Measurements from ENCODE around the gene OR10AD1.

OR10AD1 gene

DNA sequence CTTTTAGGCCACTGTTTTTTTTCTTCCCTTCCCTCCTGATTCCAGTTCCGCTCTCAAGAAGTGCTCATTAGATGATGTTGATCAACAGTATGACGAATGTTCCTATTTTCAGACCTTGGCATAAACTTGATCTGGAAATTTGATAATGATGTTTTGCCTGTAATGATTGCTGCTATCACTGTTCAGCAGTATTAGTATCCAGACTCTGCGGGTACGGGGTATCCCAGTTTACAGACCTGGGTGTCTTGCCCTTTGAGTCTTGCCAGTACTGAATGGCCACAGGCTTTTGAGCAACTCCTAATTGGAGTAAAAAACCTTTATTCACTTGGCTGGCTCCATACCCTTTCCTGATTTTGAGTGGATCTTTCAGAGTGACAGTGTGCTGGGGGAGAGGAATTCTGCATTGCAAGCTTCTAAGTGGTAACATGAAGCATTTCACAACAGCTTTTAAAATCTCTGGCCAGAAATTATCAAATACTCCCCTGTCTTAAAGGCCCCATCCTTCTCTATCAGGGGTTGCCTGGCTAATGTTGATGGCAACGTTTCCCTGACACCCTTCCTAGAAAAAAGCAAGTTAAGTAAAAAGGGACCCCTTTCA lies 39.8 kb downstream of the OR10AD1 start:
- in situ Hi-C loops (cut with MboI; ENCODE audit: low sequenced_read_pairs), result loop anchor here (25.0 kb wide), 1 partner anchor 426 kb away; the partner anchor contains the start of gene ENDOU

DNA sequence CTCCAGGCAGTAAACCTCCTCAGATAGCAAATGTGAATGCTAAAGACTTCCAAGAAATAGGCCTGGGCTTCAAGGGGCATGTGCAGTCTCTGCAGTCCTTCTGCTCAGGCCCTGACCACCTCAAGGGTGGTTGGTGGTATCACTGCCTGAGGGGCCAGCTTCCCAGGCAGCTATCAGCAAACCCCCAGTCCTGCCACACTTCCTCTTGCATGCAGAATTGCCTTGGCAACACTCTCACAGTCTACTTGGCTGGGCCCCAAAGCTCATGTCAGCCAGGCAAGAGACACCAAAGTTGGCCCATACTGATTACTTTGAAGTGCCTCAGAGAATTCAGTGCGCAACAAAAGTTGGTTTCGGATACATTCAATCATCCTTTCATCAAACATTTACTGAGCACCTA lies 42.3 kb downstream of the OR10AD1 start:
- in situ Hi-C loops (cut with MboI; ENCODE audit: low sequenced_read_pairs), result loop anchor here (25.0 kb wide), 1 partner anchor 424 kb away; the partner anchor contains the start of gene ENDOU

DNA sequence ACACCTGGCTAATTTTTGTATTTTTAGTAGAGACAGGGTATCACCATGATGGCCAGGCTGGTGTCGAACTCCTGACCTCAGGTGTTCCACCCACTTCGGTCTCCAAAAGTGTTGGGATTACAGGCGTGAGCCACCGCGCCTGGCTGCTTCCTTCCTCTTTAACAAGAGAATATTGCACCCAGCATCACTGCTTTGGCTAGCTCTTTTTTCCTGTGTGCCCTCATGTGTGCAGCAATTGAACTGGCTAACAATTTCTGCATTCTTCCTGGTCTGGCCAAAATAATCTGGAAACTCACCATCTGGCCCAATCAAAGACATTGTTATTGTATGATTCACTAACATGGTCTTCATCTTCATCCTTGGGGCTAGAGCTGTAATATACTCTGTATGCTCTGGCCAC lies 43.0 kb downstream of the OR10AD1 start:
- in situ Hi-C loops (cut with MboI; ENCODE audit: low sequenced_read_pairs), result loop anchor here (25.0 kb wide), 1 partner anchor 423 kb away; the partner anchor contains the start of gene ENDOU

DNA sequence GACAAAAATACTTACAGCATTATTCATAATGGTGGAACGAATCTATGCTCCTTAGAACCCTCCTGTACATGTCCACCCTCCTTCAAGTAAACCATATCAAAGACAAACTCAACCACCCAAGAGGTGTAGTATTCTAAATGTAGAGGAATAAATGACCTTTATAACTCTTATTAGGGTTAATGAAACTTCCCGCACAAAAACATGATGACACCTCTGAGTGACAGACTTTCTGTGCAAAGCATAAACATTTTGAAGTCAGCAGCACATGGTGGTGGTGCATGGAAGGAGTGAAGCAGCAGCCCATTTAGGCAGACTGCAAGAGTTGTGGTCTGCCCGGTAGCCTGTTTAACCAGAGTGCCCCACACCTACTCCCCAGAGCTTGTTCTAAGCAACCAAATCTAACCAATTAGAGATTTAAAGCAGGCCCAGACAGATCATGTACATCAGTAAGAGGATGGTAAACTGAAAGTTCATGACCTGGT lies 45.2 kb downstream of the OR10AD1 start:
- in situ Hi-C loops (cut with MboI; ENCODE audit: low sequenced_read_pairs), result loop anchor here (25.0 kb wide), 1 partner anchor 421 kb away; the partner anchor contains the start of gene ENDOU

DNA sequence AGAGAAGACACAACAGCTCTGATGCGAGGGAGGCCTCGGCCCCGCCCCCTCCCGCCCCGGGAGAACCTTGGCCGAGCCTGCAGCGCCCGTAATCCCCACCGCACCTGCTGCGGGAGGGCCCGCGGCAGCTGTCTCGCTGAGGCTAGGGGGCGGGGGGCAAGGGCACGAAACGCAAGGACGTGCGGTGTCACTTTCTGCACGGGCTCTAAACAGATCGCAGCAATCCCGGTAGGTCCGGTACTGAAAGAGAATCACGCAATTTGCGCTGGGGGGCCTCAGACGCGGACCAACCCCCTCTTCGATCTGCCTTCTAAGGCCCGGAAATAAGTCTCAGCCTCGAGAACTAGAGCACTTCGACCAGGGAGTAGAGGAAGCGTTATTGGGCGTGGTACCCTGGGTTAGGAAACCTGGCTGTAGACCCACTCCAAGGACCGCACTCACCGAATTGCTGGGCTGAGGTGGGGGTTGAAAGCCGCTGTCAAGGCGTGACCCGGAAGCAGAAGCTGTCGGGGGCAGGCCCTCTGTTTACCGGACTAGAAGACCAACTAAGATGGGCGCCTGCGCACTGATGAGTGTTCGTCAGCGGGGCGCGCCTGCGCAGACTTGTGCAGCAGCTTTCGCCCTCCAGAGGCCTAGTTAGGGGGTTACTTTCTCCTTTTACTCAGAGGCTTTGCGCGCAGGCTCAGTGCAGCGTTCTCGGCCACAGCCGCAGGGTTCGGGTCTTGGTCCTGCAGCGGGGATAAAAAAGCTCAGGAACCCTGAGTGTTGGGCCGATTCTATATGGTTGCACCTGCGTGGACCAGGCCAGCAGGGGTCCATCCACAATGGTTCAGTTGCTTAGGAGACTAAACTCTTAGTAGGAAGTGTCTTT lies 45.8 kb downstream of the OR10AD1 start, which contains the start of gene ASB8:
Gene ASB8 (minus strand): TSS at position 498 of the 871 bp plus-strand sequence. CDS start 4,019 bp downstream, outside the sequence.
- in situ Hi-C loops (cut with MboI; ENCODE audit: low sequenced_read_pairs), result loop anchor here (25.0 kb wide), 1 partner anchor 420 kb away; the partner anchor contains the start of gene ENDOU

DNA sequence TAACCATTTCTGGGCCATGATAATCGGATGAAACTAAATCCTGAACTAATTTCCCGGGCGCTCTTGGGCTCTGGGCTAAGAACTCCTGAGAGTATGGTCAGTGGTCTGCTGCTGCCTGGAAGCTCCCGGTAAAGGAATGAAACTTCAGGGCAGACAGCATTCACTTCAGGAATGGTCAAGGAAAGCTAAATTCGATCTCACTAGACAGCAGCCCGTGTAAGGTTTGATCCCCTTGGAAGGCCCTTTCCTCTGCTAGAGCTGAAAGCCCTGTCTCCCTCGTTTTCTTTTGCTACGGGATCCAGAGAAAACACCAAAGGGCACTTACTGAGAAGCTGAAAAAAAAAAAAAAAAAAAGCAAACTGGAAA lies 46.5 kb downstream of the OR10AD1 start:
- in situ Hi-C loops (cut with MboI; ENCODE audit: low sequenced_read_pairs), result loop anchor here (25.0 kb wide), 1 partner anchor 419 kb away; the partner anchor contains the start of gene ENDOU

DNA sequence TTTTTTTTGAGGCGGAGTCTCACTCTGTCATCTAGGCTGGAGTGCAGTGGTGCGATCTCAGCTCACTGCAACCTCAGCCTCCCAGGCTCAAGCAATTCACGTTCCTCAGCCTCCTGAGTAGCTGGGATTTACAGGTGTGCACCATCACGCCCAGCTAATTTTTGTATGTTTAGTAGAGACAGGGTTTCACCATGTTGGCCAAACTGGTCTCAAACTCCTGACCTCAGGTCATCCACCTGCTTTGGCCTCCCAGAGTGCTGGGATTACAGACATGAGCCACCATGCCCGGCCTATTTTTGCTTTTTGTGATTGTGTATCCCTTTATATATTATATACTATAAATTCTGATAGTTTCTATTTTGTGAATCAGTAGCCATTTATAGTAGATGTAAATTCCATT lies 47.3 kb downstream of the OR10AD1 start:
- in situ Hi-C loops (cut with MboI; ENCODE audit: low sequenced_read_pairs), result loop anchor here (25.0 kb wide), 1 partner anchor 418 kb away; the partner anchor contains the start of gene ENDOU
